AG04450 (cell line): ENCODE data around the gene PCDHA10. TPM values are rescaled to one million over a fixed set of nuclear protein-coding genes. Genes with fewer than 3 reads are reported as not detected.
"Not testable (repeated sequence)": the region's sequence is repeated elsewhere in the genome, so short reads cannot be mapped to it uniquely, and the experiment has no call there.

ENCODE experiments used
- CTCF ChIA-PET: fragments of 300-600, 350-600 bp; formaldehyde crosslinking; extraction: SDS; loops from one replicate; lab custom pipeline; 2022; ENCODE audit warnings: antibody characterized with exemption, inconsistent platforms; lab: Charles Lee
- POLR2A ChIA-PET: fragments of 350-600 bp; formaldehyde crosslinking; extraction: SDS; loops from one replicate; lab custom pipeline; 2021; ENCODE audit warnings: antibody characterized with exemption, inconsistent platforms; lab: Yijun Ruan, JAX
- DNase-seq: peaks from one replicate; pipeline ENCODE4 v3.0.0-alpha.2; 2011; ENCODE audit warnings: low read depth, low spot score
- H3K27ac ChIP-seq: one replicate; pipeline ENCODE4 v1.5.1; 2012; ENCODE audit warnings: low read depth, low read length, control low read depth
- H3K27me3 ChIP-seq: one replicate; pipeline ENCODE4 v1.6.0; 2012; ENCODE audit warnings: low read length; ENCODE audit not compliant: control insufficient read depth, insufficient read depth
- H3K4me3 ChIP-seq: 2 replicates; pipeline ENCODE4 v1.5.1; 2011; ENCODE audit warnings: mild to moderate bottlenecking, low read depth, low read length, control low read depth
- H3K9me3 ChIP-seq: 2 replicates; pipeline ENCODE4 v1.5.1; 2012; ENCODE audit warnings: low read length; ENCODE audit not compliant: control insufficient read depth, insufficient read depth
- CTCF ChIP-seq: IDR thresholded peaks from 2 replicates; pipeline ENCODE4 v1.5.1; 2011; ENCODE audit warnings: low read depth, low read length, control low read depth, inconsistent platforms
- polyA plus RNA-seq: library from polyadenylated mRNA; depleted of rRNA; stranded (reverse); fragments of >200 nt; gene quantifications from 2 replicates; pipeline ENCODE4 v1.2.3, GENCODE V29; 2011

Gene PCDHA10
- polyA plus RNA-seq, 1 experiment: 0.01 TPM

- ChIA-PET CTCF (interaction anchor here (1.7 kb wide), 1 partner anchor 16 kb away, joined by 5 read pairs; no protein-coding TSS in a partner anchor), POLR2A (no interaction called here)
- no peaks in the 10 kb centered on the region for H3K27me3 ChIP-seq
- H3K27ac ChIP-seq: no peak within 1 kb of the TSS
- H3K9me3 ChIP-seq: peaks cover 23% of the 10 kb centered on the region
- peak; percentile 25 for TF ChIP-seq CTCF
- no peak within 1 kb of the TSS for H3K4me3 ChIP-seq
- no peak for DNase-seq
Observed at GRCh38 chr5:140821375-140822280, 34.1 kb upstream of the PCDHA10 start, which contains the start of gene PCDHA5. Gene PCDHA5 (plus strand): TSS chr5:140821613.

DNA sequence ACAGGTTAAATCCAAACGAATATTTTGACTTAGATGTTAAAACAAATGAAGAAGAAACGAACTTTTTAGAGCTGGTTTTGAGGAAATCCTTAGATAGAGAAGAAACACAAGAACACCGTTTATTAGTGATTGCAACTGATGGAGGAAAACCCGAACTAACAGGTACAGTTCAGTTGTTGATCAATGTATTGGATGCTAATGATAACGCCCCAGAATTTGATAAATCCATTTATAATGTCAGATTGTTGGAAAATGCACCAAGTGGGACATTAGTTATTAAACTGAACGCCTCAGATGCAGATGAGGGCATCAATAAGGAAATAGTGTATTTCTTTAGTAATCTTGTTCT, 33.4 kb upstream of the PCDHA10 start:
- CTCF ChIA-PET: no interaction called here
- POLR2A ChIA-PET: no interaction called here
- no peak for TF ChIP-seq CTCF
- Histone ChIP-seq H3K27ac (no peak overlapping the region), H3K4me3 (no peak overlapping the region), H3K27me3 (no peaks in the 10 kb centered on the region), H3K9me3 (peaks cover 23% of the 10 kb centered on the region)
- DNase-seq: no peak

DNA sequence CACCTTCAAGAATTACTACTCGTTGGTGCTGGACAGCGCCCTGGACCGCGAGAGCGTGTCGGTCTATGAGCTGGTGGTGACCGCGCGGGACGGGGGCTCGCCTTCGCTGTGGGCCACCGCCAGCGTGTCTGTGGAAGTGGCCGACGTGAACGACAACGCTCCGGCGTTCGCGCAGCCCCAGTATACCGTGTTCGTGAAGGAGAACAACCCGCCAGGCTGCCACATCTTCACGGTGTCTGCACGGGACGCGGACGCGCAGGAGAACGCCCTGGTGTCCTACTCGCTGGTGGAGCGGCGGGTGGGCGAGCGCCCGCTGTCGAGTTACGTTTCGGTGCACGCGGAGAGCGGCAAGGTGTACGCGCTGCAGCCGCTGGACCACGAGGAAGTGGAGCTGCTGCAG, 32.7 kb upstream of the PCDHA10 start:
- DNase-seq, POLR2A ChIA-PET: not testable (repeated sequence)
- peaks cover 24% of the 10 kb centered on the region for H3K9me3 ChIP-seq

GRCh38 chr5:140823475-140823874, 32.2 kb upstream of the PCDHA10 start:
- ChIA-PET CTCF (no interaction called here), POLR2A (no interaction called here)
- no peak overlapping the region for H3K27ac ChIP-seq
- peaks cover 29% of the 10 kb centered on the region for H3K9me3 ChIP-seq
- H3K4me3 ChIP-seq: no peak overlapping the region
- no peak for TF ChIP-seq CTCF
- H3K27me3 ChIP-seq: no peaks in the 10 kb centered on the region
- DNase-seq: no peak

More for the DNA sequence above, 32.7 kb upstream of the PCDHA10 start:
- CTCF ChIA-PET, H3K27ac ChIP-seq, H3K4me3 ChIP-seq, H3K27me3 ChIP-seq: not testable (repeated sequence)

GRCh38 chr5:140827704-140828361, 27.9 kb upstream of the PCDHA10 start, which contains the start of gene PCDHA6:
Gene PCDHA6 (plus strand): TSS chr5:140827960. CDS start chr5:140828092, 132 bp downstream.
- H3K27me3 ChIP-seq: no peaks in the 10 kb centered on the region
- POLR2A ChIA-PET: no interaction called here
- H3K27ac ChIP-seq: no peak within 1 kb of the TSS
- peaks cover 32% of the 10 kb centered on the region for H3K9me3 ChIP-seq
- no peak for TF ChIP-seq CTCF
- CTCF ChIA-PET: no interaction called here
- DNase-seq: no peak
- no peak within 1 kb of the TSS for H3K4me3 ChIP-seq
